PC-3 (cell line): ENCODE measurements around the gene PPBP. TPM values are rescaled to one million over a fixed set of nuclear protein-coding genes. Genes with fewer than 3 reads are reported as not detected.

Experiments
- ATAC-seq: fragments of 200-7000 bp; cut with Tn5 transposase; 2 replicates; pipeline ENCODE4 v1.9.1; 2020; ENCODE audit warnings: mild to moderate bottlenecking, moderate library complexity
- BruUV-seq: library from RNA; stranded (reverse); fragments of 400-500 nt; replicated peaks from 2 replicates; lab custom pipeline; 2021; lab: Mats Ljungman, UMichigan
- CTCF ChIA-PET: fragments of 300-600 bp; sonication (Branson Sonifier 250); formaldehyde crosslinking; loops from one replicate; lab custom pipeline; 2022; ENCODE audit warnings: antibody characterized with exemption; lab: Charles Lee
- POLR2A ChIA-PET: fragments of 300-600 bp; sonication (Branson Sonifier 250); formaldehyde crosslinking; loops from one replicate; lab custom pipeline; 2022; ENCODE audit warnings: antibody characterized with exemption; ENCODE audit not compliant: unreplicated experiment; lab: Charles Lee
- DNase-seq: peaks from one replicate; pipeline ENCODE4 v3.0.0-alpha.2; 2015
- H2AFZ ChIP-seq: fragments of 300-600 bp; sonication (generic); 2 replicates; pipeline ENCODE4 v1.6.0; 2016; ENCODE audit warnings: antibody characterized with exemption, low read length
- H3F3A ChIP-seq: fragments of 300-600 bp; sonication (generic); one replicate; pipeline ENCODE4 v1.6.0; 2017; ENCODE audit warnings: antibody characterized with exemption, low read length, control low read depth, mild to moderate bottlenecking; ENCODE audit not compliant: unreplicated experiment
- H3K27ac ChIP-seq: fragments of 300-600 bp; sonication (generic); 2 replicates; pipeline ENCODE4 v1.5.1; 2016; ENCODE audit warnings: mild to moderate bottlenecking, low read length
- H3K27me3 ChIP-seq: fragments of 300-600 bp; sonication (generic); 2 replicates; pipeline ENCODE4 v1.6.1; 2016; ENCODE audit warnings: low read length, mixed read lengths
- H3K36me3 ChIP-seq: fragments of 300-600 bp; sonication (generic); 2 replicates; pipeline ENCODE4 v1.6.1; 2016; ENCODE audit warnings: low read depth, mixed run types, low read length, mixed read lengths
- H3K4me1 ChIP-seq: fragments of 300-600 bp; sonication (generic); 2 replicates; pipeline ENCODE4 v1.5.1; 2016; ENCODE audit warnings: low read length; ENCODE audit not compliant: insufficient read depth
- H3K4me2 ChIP-seq: fragments of 300-600 bp; sonication (generic); 2 replicates; pipeline ENCODE4 v1.6.0; 2016; ENCODE audit warnings: low read length
- H3K4me3 ChIP-seq: fragments of 300-600 bp; sonication (generic); 2 replicates; pipeline ENCODE4 v1.5.1; 2016; ENCODE audit warnings: mild to moderate bottlenecking, low read length, mixed read lengths
- H3K79me2 ChIP-seq: fragments of 300-600 bp; sonication (generic); 2 replicates; pipeline ENCODE4 v1.6.1; 2017; ENCODE audit warnings: low read length, mixed read lengths
- H3K9ac ChIP-seq: fragments of 300-600 bp; sonication (generic); 2 replicates; pipeline ENCODE4 v1.6.0; 2016; ENCODE audit warnings: mild to moderate bottlenecking, low read length
- H3K9me2 ChIP-seq: fragments of 300-600 bp; sonication (generic); replicated peaks from 2 replicates; pipeline ENCODE4 v1.6.1; 2016; ENCODE audit warnings: mixed run types, low read length, mixed read lengths
- H3K9me3 ChIP-seq: fragments of 300-600 bp; sonication (generic); 2 replicates; pipeline ENCODE4 v1.6.1; 2016; ENCODE audit warnings: low read length, mixed read lengths
- H4K20me1 ChIP-seq: fragments of 300-600 bp; sonication (generic); 2 replicates; pipeline ENCODE4 v1.6.1; 2016; ENCODE audit warnings: low read length, mixed read lengths
- EZH2 ChIP-seq: fragments of 300-600 bp; sonication (generic); IDR thresholded peaks from one replicate; pipeline ENCODE4 v1.6.1; 2017; ENCODE audit warnings: antibody characterized with exemption, mild to moderate bottlenecking, low read length; ENCODE audit not compliant: unreplicated experiment
- EZH2phosphoT487 ChIP-seq: fragments of 300-600 bp; sonication (generic); IDR thresholded peaks from 2 replicates; pipeline ENCODE4 v1.6.1; 2018; ENCODE audit warnings: mild to moderate bottlenecking, antibody characterized with exemption, low read length, borderline replicate concordance
- intact Hi-C: fragments of 100-400 bp; cut with micrococcal nuclease; formaldehyde crosslinking; loops from 2 replicates; pipeline ENCODE4 v1.9.0; 2023
- total RNA-seq: library from RNA; depleted of rRNA; stranded (reverse); fragments of >200 nt; gene quantifications from 2 replicates; pipeline ENCODE4 v1.2.3, GENCODE V29; 2014
- TF ChIP-seq, protein P1 (sequence below): fragments of 300-600 bp; sonication (generic); conservative IDR thresholded peaks from 2 replicates; pipeline ENCODE4 v1.5.1; 2017; ENCODE audit warnings: antibody characterized with exemption, low read depth, mild to moderate bottlenecking, low read length

PPBP gene
- total RNA-seq, 1 experiment from 2014 or later: not detected

DNA sequence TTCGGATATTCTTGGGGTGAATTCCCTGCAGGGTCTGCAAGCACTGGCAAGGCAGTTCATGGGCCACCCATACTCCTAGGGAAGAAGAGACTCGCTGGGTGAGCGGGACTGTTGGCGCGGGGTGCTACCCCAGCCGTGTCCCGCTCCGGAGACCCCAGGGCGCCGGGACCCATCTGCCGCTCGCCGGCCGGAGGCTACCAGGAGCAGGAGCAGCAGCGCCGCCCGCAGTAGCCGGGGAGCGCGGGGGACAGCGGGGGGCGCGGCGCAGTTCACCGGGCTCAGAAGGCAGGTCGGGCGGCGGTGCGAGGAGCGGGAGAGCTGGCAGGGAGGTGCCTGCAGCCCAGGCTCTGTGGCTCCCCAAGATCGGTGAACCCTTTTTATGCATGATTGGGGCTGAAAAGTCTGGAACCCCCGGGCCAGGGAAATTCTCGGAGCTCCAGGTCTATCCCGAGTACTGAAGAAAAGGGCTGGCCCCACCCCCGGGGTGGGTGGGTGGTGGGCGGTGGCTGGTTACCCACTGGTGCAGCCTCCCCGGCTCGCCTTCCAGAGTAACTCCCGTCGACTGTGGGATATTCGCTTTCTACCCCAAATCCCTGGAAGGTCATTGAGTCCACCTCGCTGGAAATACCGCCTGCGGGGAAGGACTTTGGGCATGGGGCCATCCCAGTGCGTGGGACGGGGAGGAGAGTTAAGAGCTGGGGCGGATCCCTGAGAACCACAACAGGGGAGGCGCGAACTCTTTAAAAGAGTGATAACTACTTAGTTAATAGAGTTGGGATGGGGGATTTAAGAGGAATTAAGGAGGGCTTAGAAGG, 43.7 kb downstream of the PPBP start:
- intact Hi-C loops: no loop called here
- no peak for ATAC-seq
- H3K79me2 ChIP-seq: no peaks in the 10 kb centered on the region
- CTCF ChIA-PET: interaction anchor here (0.5 kb wide), 1 partner anchor 850 kb away, joined by 5 read pairs; no protein-coding TSS in a partner anchor
- TF ChIP-seq EZH2: no peak
- TF ChIP-seq, protein P1, sequence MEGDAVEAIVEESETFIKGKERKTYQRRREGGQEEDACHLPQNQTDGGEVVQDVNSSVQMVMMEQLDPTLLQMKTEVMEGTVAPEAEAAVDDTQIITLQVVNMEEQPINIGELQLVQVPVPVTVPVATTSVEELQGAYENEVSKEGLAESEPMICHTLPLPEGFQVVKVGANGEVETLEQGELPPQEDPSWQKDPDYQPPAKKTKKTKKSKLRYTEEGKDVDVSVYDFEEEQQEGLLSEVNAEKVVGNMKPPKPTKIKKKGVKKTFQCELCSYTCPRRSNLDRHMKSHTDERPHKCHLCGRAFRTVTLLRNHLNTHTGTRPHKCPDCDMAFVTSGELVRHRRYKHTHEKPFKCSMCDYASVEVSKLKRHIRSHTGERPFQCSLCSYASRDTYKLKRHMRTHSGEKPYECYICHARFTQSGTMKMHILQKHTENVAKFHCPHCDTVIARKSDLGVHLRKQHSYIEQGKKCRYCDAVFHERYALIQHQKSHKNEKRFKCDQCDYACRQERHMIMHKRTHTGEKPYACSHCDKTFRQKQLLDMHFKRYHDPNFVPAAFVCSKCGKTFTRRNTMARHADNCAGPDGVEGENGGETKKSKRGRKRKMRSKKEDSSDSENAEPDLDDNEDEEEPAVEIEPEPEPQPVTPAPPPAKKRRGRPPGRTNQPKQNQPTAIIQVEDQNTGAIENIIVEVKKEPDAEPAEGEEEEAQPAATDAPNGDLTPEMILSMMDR: no peak
- no peak overlapping the region for H3K27ac ChIP-seq
- H4K20me1 ChIP-seq: no peaks in the 10 kb centered on the region
- H3K9ac ChIP-seq: no peak overlapping the region
- no peak overlapping the region for H2AFZ ChIP-seq
- no TSS peak for BruUV-seq
- no peaks in the 10 kb centered on the region for H3K36me3 ChIP-seq
- no peak for DNase-seq
- no peaks in the 10 kb centered on the region for H3K27me3 ChIP-seq
- no peaks in the 10 kb centered on the region for H3K4me1 ChIP-seq
- H3K9me2 ChIP-seq: no peaks in the 10 kb centered on the region
- no peaks in the 10 kb centered on the region for H3K9me3 ChIP-seq
- H3K4me3 ChIP-seq: no peak overlapping the region
- POLR2A ChIA-PET: no interaction called here
- H3F3A ChIP-seq: no peaks in the 10 kb centered on the region
- no peak overlapping the region for H3K4me2 ChIP-seq

DNA sequence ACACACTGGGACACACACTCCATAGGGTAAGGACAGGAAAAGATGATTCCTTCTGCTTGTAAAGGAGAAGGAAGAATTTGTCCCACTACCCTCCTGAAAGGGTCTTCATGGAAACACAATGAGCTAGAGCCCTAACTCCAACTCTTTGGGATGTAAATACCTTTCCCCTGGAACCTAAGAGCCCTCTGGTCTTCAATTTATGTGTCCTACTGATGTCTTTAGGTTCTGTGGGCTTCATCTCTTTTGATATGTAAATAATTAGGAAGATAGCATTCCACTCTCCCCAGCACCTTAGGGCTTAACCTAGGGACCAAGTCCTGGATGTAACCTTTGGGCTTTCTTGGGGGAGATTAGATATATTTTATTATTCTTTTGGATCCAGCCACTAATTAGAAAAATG, 44.4 kb downstream of the PPBP start:
- TF ChIP-seq EZH2 (no peak), EZH2phosphoT487 (no peak)
- TF ChIP-seq, protein P1: no peak
- no TSS peak for BruUV-seq
- intact Hi-C loops: no loop called here
- Histone ChIP-seq H3K79me2 (no peaks in the 10 kb centered on the region), H3K27me3 (no peaks in the 10 kb centered on the region), H3K27ac (no peak overlapping the region), H3F3A (no peaks in the 10 kb centered on the region), H4K20me1 (no peaks in the 10 kb centered on the region), H2AFZ (no peak overlapping the region), H3K9me3 (no peaks in the 10 kb centered on the region), H3K4me3 (no peak overlapping the region), H3K9me2 (no peaks in the 10 kb centered on the region), H3K4me1 (no peaks in the 10 kb centered on the region), H3K36me3 (no peaks in the 10 kb centered on the region), H3K9ac (no peak overlapping the region), H3K4me2 (no peak overlapping the region)
- POLR2A ChIA-PET: no interaction called here
- ATAC-seq (no peak), DNase-seq (no peak)
- CTCF ChIA-PET: no interaction called here

DNA sequence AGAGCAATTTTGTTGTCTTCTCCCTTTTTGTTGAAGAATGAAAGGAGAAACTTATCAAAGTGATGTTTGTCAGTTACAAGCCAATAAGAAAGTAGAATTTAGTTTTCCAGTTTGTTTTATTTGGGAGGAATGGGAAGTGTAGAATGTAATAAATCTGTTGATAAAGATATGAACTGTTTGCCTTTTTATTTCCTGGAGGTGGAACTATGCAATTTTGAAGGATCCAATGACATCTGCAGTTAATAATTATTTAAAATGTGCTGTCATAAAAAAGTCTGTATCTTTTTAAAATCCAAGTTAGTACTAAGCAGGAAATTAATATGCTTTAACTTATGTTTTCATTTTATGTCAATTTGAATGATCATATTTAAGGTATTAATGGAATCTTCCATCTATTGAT, 51.0 kb downstream of the PPBP start:
- Histone ChIP-seq H3K79me2 (no peaks in the 10 kb centered on the region), H3K27me3 (no peaks in the 10 kb centered on the region), H3K4me1 (no peaks in the 10 kb centered on the region), H3K4me3 (no peak overlapping the region), H3F3A (no peaks in the 10 kb centered on the region), H3K36me3 (no peaks in the 10 kb centered on the region), H4K20me1 (no peaks in the 10 kb centered on the region), H3K4me2 (no peak overlapping the region), H3K27ac (no peak overlapping the region), H2AFZ (no peak overlapping the region), H3K9ac (no peak overlapping the region), H3K9me2 (no peaks in the 10 kb centered on the region), H3K9me3 (no peaks in the 10 kb centered on the region)
- intact Hi-C loops: no loop called here
- ATAC-seq (no peak), DNase-seq (no peak)
- POLR2A ChIA-PET: interaction anchor here (0.7 kb wide), 1 partner anchor 9 kb away, joined by 3 read pairs; no protein-coding TSS in a partner anchor
- no TSS peak for BruUV-seq
- CTCF ChIA-PET: no interaction called here
- TF ChIP-seq EZH2phosphoT487: no peak
- no peak for TF ChIP-seq EZH2
- TF ChIP-seq, protein P1: no peak
